ENCODE measurements around the gene RPL31.
A peak's percentile ranks its signal among the peaks of the same experiment; 100 is the strongest.

DNA sequence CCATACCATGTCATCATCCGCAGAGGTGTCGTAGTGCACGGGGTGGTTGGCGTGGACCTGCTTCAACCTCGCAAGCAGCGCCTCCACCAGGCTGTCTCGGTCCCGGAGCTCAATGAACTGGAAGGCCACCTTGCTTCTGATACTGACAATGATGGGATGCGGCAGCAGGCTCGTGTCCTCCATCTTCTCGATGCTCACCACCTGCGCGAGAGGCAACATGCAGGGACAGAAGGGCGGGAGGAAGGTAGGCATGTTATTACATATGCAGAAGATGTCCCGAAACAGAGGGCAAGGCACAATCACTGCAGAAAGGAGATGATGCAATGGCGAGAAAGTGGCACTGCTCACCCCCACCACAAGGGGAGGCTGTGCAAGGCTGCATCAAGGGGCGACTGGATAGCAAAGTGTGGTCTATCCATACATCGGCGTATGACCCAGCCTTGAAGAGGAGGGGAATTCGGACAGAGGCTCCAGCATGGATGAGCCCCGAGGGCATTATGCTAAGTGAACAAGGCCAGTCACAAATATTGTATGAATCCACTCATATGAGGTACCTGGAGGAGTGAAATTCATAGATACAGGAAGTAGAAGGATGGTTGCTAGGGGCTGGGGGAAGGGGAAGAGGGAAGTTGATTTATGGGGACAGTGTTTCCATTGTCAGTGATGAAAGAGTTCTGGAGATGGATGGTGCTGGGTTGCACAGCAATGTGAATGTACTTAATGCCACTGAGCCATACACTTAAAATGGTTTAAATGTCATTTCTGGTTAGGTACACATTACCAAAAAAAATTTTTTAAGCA is 36.6 kb downstream of the RPL31 start:
- TF ChIP-seq, protein P1, sequence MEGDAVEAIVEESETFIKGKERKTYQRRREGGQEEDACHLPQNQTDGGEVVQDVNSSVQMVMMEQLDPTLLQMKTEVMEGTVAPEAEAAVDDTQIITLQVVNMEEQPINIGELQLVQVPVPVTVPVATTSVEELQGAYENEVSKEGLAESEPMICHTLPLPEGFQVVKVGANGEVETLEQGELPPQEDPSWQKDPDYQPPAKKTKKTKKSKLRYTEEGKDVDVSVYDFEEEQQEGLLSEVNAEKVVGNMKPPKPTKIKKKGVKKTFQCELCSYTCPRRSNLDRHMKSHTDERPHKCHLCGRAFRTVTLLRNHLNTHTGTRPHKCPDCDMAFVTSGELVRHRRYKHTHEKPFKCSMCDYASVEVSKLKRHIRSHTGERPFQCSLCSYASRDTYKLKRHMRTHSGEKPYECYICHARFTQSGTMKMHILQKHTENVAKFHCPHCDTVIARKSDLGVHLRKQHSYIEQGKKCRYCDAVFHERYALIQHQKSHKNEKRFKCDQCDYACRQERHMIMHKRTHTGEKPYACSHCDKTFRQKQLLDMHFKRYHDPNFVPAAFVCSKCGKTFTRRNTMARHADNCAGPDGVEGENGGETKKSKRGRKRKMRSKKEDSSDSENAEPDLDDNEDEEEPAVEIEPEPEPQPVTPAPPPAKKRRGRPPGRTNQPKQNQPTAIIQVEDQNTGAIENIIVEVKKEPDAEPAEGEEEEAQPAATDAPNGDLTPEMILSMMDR (IDR thresholded peaks at IDR 0.05) = peak in 1 of 3 experiments; percentile 10
- TF ChIP-seq POLR2A (IDR thresholded peaks at IDR 0.05) = no peak
